Left lobe of liver (tissue), 2 donors: ENCODE data around the gene LCOR. TPM values are rescaled to one million over a fixed set of nuclear protein-coding genes. Genes with fewer than 3 reads are reported as not detected.
"Not testable (repeated sequence)": the region's sequence is repeated elsewhere in the genome, so short reads cannot be mapped to it uniquely, and the experiment has no call there.

Experiments used
- ATAC-seq: fragments of 200-7000 bp; cut with Tn5 transposase; one replicate; pipeline ENCODE4 v1.9.1; 2020; ENCODE audit warnings: mild to moderate bottlenecking, moderate library complexity
- DNase-seq: peaks from one replicate; pipeline ENCODE4 v3.0.0-alpha.2; 2020; ENCODE audit warnings: low spot score
- total RNA-seq: library from RNA; stranded (reverse); gene quantifications from one replicate; pipeline ENCODE4 v1.2.1, GENCODE V29; 2021
- donor health status: DM: no; HTN: no; CAD: no; lungs with moderate emphysema.
- donor health status: DM: no; HTN: yes; CAD: no.

The LCOR gene
- total RNA-seq, 1 donor from 2014 or later: 9.2 TPM

- DNase-seq (no peak), ATAC-seq (no peak)
Measured at GRCh38 chr10:97024168-97025073, 192.3 kb downstream of the LCOR start.

- DNase-seq (peak; percentile 70), ATAC-seq (peak; percentile 98)
Measured at GRCh38 chr10:97025613-97026242, 193.6 kb downstream of the LCOR start.

DNA sequence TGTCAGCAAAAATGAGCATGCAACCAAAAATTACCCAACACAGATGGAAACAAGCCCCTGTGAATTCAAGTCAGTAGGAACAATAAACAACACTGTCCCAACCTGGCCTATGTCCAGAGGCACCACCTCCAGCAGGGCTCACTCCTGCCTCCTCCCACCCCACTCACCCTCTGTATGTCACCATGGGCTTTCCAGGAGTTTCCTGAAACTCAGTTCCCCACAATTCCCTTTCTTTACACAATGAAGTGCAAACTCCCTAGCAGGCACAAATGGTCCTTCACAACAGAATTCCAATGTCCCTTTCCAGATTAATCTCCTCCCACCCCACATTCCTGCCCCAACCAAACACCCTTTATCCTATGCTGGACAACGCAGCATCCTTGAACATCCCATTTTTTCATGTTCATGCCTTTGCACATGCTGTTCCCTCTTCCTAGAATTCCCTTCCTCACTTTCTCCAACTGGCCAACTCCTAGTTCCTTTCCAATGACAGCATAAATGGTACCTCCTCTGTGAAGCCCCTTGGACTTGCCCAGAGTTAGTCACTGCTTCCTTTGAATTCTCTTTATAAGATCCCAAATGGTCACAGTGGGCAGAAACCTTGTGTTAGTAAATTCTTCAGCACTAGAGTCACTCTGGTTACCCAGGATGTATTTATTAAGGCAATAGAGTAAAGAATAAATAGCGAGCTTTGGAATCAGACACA is 196.2 kb downstream of the LCOR start:
- DNase-seq (no peak), ATAC-seq (no peak)

GRCh38 chr10:97028832-97029178 is 196.7 kb downstream of the LCOR start:
- DNase-seq: no peak
- no peak for ATAC-seq

GRCh38 chr10:97029271-97029670 is 197.2 kb downstream of the LCOR start:
- ATAC-seq (no peak), DNase-seq (no peak)

DNA sequence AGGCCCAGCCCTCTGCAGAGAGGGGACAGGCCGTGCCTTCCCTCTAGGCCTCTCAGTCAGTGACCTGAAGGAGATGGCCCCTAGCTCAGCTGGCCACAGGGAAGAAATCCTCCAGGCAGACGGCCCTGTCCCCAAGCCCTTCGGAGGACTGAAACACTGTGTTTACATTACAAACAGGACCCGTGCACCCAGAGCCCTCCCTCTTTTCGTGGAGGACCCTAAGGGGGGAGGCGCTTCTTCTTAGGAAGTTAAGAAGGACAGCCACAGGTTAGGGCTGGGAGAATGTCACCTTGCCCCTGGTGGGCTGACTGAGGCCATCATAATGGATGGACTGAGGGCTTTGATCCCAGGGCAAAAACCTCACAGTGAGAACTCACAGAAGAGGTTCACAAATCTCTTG is 198.8 kb downstream of the LCOR start:
- DNase-seq: no peak
- peak; percentile 39 for ATAC-seq

DNA sequence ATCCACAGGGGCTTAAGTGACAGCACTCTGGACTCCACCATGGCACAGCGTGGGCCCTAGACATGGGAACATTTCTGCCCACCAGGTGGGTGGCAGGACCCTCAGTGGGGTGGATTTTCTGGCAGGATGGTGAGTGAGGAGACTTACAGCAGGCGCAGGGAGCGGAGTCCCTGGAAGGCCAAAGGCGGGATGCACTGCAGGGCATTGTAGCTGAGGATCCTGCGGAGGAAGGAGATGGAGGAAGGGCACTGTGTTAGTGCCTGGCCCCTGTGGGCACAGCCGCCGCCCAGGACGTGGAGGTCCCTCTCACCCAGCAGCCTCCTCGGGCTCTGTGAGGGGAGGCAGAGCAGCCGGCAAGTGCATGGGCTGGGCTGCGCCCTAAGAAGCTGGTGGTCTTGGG is 199.4 kb downstream of the LCOR start:
- DNase-seq (no peak), ATAC-seq (no peak)

GRCh38 chr10:97032624-97033023 is 200.5 kb downstream of the LCOR start:
- ATAC-seq (no peak), DNase-seq (no peak)

DNA sequence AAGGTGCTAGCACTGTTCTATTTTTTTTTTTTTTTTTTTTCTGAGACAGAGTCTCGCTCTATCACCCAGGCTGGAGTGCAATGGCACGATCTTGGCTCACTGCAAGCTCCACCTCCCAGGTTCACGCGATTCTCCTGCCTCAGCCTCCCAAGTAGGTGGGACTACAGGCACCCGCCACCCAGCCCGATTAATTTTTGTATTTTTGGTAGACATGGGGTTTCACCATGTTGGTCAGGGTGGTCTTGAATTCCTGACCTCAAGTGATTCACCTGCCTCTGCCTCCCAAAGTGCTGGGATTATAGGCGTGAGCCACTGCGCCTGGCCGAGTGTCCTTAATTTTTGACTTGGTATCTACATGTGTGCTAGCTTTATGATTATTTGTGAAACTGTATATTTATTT is 201.7 kb downstream of the LCOR start:
- DNase-seq: not testable (repeated sequence)

GRCh38 chr10:97034301-97034700 is 202.2 kb downstream of the LCOR start:
- ATAC-seq (no peak), DNase-seq (no peak)

More for the DNA sequence above, 201.7 kb downstream of the LCOR start:
- ATAC-seq: not testable (repeated sequence)

GRCh38 chr10:97034958-97035769 is 203.1 kb downstream of the LCOR start:
- DNase-seq: no peak
- no peak for ATAC-seq

- ATAC-seq: peak; percentile 96
- peak; percentile 80 for DNase-seq
Measured at GRCh38 chr10:97037365-97038361, 205.6 kb downstream of the LCOR start.

DNA sequence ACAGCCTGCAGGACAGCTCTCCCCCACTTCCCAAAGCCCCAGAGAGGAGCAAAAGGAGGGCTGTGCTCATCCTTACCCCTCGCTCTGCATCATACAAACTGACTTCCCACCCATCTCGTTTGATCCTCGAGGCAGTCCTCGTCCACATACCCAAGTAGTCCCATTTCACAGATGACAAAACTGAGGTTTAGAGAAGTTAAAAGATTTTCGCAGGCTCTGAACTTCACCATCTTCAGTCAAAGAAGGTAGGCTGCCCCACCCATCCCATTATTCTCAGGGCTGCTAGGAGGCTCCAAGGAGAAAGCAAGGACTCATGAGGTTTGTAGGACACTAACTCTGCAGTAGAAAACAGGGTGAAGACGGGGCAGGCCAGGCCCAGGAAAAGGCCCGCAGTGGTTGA is 206.6 kb downstream of the LCOR start:
- ATAC-seq (no peak), DNase-seq (no peak)

- DNase-seq (no peak), ATAC-seq (no peak)
Measured at GRCh38 chr10:97039538-97040247, 207.6 kb downstream of the LCOR start.

- DNase-seq (no peak), ATAC-seq (no peak)
Measured at GRCh38 chr10:97040248-97040584, 208.1 kb downstream of the LCOR start.

GRCh38 chr10:97040706-97041105 is 208.6 kb downstream of the LCOR start:
- DNase-seq: no peak
- no peak for ATAC-seq

- ATAC-seq (no peak), DNase-seq (no peak)
Measured at GRCh38 chr10:97042081-97042480, 210.0 kb downstream of the LCOR start.

GRCh38 chr10:97042716-97043562 is 210.8 kb downstream of the LCOR start:
- ATAC-seq (no peak), DNase-seq (no peak)
